ENCODE results near the gene ANTXR1. TPM values are rescaled to one million over a fixed set of nuclear protein-coding genes. Genes with fewer than 3 reads are reported as not detected.
"Not testable (repeated sequence)": the region's sequence is repeated elsewhere in the genome, so short reads cannot be mapped to it uniquely, and the experiment has no call there.

The ANTXR1 gene
- total RNA-seq, 1 donor from 2014 or later, result 89.9 TPM

GRCh38 chr2:69168144-69168813, 155.3 kb downstream of the ANTXR1 start:
- ATAC-seq, result no peak
- intact Hi-C loops (cut with DNase I), result no loop called here
- no peak for DNase-seq (ENCODE audit: low spot score)

GRCh38 chr2:69168950-69169654, 156.1 kb downstream of the ANTXR1 start:
- intact Hi-C loops (cut with DNase I), result no loop called here
- DNase-seq (ENCODE audit: low spot score), result no peak
- no peak for ATAC-seq

DNA sequence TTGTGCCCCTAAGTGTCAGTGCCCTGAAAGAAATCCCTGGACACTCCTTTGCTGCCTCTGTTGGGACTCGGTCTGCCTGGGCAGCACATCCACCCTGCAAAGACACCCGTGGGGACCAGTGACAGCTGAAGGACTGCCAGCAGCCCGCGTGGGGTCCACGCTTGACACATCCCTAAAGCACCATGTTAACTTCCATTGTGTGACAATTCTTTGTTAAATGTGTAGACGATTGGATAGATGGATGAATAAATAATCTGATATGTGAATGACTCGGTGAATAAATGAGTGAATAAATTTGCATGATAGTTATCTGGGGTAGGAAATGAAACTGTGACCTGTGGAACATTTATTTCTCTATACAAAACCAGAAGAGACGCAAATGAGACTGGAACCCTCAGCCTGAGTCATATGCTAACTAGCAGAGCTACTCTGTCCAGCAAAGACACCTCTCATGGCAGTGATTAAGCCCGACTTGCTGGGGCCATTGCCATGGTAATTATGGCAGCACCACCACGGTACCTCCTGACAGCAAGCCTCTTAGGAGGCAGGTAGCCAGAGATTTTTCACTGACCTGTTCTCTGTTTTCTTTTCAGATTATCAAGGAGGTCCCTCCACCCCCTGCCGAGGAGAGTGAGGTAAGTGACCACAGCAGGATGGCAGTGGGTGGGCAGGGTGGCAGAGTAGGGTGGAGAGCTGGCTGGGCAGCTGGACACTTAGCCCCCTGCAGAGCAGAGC, 156.8 kb downstream of the ANTXR1 start:
- intact Hi-C loops (cut with DNase I), result no loop called here
- no peak for DNase-seq (ENCODE audit: low spot score)
- no peak for ATAC-seq

DNA sequence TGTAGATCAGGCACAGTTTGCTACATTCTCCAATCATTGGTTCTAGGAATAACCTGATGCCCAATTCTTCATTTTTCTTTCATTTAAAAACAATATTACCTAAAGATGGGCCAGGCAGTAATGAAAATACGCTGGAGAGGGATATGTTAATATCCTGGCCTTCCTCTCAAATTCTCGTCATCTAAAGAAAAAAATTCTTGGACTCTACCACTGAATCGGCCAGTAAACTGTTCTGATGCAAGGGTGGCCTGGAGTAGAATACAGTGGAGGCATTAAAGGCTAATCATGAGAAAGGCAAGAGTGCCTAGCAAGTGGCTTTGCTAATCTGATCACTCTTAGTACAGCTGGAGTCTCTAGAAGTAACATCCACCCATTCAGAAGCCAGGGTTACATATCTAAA, 157.7 kb downstream of the ANTXR1 start:
- ATAC-seq, result no peak
- intact Hi-C loops (cut with DNase I), result no loop called here
- no peak for DNase-seq (ENCODE audit: low spot score)

DNA sequence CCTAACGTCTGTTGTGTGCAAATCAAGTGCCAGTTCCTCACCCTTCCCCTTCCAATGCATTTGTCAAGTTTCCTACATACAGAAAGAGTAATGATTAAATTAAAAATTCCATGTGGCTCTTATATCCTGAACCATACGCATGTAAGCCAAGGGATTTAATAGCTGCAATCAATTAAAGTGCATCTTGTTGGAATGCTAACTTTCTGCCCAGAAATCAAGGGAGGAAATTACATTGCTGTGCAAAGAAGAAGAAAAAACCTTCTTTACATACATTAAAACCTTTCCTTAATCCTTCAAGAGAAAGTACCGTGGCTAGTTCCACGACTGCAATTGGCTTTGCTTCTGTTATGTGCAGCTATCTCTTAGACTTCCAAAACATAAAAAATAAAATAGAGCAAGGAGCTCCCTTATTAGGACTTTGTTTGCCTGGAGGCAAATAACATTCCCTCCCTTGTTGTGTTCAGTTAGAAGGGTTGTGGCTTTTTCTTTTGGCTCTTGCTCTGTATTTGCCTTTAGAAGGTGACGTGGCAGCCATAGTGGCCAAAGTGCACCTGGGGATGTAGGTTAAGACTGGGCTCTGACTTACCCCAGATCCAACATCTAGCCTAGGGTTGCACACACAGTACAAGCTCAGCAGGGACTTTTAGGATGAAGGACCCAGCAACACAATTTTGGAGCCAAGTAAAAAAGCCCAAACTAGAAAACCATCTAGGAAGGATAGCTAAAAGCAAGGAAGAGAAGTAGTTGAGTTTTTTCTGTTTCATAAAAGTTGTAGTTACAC, 158.3 kb downstream of the ANTXR1 start:
- DNase-seq (ENCODE audit: low spot score), result no peak
- ATAC-seq, result no peak
- intact Hi-C loops (cut with DNase I), result no loop called here

DNA sequence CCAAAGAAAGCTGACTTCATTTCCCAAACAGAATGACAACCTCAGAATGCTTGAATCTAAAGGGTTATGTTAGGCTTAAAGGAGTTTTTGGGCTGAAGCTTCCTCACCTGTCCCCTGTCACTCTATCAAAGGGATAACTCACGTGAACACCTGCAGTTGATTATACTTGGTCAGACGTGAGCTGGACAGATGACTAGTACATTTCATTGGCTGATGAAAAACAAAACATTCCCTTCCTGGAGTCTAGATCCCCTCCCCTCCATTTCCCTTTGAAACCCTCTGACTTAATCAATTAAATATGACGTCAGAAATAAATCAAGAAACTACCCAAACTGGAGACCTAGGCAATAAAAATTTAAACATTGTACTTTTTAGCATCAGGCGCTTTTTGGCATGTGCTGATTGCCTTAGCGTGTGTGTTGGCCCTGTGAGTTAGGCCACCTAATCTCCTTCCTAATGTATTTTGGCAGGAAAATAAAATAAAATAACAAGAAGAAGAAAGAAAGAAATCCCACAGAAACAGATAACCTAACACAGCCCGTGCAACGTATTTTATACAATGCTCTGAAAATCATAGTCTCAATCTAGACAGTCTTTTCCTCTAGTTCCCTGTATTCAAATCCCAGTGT, 159.0 kb downstream of the ANTXR1 start:
- intact Hi-C loops (cut with DNase I), result no loop called here
- ATAC-seq (no peak), DNase-seq (ENCODE audit: low spot score) (no peak)

DNA sequence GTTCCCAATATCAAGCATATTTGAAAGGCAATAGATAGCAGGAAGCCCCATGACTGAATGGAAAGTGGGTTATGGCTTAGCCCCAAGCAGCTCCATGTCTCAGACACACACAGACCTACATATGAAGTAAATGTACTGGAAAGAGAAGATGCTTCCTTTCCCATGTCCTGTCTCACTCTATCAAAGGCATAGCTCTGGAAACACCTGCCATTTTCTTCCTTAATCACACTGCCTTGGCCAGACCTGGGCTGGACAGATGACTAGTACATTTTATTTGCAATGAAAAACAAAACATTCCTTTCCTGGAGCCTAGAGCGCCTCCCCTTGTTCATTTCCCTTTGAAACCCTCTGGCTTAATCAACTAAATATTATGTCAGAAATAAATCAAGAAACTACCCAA, 160.7 kb downstream of the ANTXR1 start:
- intact Hi-C loops (cut with DNase I), result no loop called here
- ATAC-seq, result no peak
- DNase-seq (ENCODE audit: low spot score), result no peak

- DNase-seq (ENCODE audit: low spot score); ATAC-seq; intact Hi-C loops (cut with DNase I): not testable (repeated sequence)
These were observed 161.2 kb downstream of the ANTXR1 start for GRCh38 chr2:69174211-69174610.

DNA sequence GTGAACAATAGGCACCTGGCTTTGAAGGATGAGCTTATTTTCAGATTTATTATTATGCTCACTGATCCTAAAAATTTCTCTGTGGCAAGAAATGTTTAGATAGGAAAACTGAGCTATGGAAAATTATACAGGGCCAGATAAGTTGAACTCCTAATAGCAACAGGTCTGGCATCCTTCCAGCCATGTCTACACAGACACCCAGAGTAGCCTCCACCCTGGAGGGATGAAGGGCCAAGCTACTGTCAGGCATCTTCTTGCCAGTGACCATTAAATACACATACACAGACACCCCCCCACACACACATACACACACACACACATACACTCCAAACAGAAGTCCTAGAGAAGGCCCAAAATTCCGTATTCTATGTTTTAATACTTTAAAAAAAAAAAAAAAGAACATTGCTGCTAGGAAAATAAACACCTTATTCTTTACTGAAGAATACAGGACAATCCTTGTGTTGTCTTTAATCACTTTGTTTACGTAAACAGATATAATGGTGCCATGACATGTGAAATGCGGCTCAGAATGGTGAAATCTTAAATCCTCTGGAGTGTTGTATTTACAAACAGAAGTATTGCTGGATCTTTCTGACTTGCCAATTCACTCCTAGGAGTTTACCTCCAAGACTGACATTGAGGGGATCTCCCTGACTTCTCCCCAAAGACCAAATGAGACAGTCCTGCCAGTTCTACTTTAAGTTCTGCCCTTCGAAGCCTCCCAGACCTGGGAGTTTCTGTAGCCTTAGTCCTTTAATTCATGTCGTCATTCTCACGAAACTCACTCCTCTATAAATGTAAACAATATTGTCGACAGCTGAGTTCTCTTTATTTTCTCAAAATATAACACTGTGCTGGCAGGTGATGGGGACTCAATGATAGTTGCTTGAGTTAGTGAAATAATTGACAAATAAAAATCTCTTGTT, 163.1 kb downstream of the ANTXR1 start:
- DNase-seq (ENCODE audit: low spot score) (no peak), ATAC-seq (no peak)
- intact Hi-C loops (cut with DNase I), result no loop called here

DNA sequence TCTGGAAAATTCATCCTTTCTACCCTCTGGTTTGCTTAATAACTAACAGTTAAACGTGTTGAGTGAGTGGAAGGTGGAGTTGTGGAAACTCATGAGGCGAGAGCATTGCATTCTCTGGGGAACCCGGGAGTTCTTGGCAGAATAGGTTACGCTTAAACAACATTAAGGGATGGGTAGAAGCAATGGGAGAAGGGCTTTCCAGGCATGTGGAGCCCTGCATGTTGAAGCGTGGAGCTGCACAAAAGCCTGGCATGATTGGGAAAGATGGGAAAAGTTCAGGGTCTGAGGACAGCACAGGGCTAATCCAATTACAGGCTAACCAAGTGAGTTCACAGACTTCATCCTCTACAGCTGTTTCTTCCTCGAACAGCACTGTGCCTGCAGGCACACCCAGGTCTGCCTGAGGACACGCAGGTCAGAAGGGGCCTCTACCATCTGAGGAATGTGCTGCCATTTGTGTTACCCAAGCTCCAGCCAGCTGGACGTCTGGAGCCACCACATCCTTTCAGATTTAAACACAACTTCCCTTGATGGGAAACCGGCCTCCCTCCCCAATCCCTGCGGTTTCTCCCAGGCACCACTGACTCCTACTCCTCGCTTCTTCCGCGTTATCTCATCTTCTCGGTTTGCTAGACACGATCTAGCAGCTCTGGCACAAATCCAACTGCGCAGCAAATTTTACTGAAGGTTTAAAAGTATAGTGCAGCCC, 164.2 kb downstream of the ANTXR1 start:
- DNase-seq (ENCODE audit: low spot score) (peak; percentile 79), ATAC-seq (peak; percentile 62)
- intact Hi-C loops (cut with DNase I), result no loop called here

GRCh38 chr2:69177785-69178636, 165.0 kb downstream of the ANTXR1 start:
- intact Hi-C loops (cut with DNase I), result no loop called here
- peak; percentile 92 for DNase-seq (ENCODE audit: low spot score)
- ATAC-seq, result peak; percentile 96

GRCh38 chr2:69178756-69179155, 165.8 kb downstream of the ANTXR1 start:
- no peak for DNase-seq (ENCODE audit: low spot score)
- no peak for ATAC-seq
- intact Hi-C loops (cut with DNase I), result no loop called here

DNA sequence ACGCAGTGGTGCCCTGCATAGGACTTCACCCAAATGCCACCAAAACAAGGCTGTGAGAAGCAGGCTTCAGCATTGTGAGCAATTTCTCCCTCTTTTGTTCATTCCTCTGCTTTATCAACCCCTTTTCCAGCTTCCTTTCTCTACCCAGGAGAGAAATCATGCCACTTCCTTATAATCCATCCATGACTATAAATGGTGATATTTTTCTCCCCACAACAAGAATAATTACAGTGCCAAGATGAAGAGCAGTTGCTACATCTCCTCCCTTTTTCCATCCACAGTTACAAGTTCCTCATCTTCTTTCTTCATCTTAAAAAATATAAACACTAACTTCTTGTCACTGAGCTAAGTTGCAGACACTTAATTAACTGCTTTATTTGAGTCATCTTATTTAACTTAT, 167.2 kb downstream of the ANTXR1 start:
- intact Hi-C loops (cut with DNase I), result no loop called here
- ATAC-seq, result no peak
- DNase-seq (ENCODE audit: low spot score), result no peak

DNA sequence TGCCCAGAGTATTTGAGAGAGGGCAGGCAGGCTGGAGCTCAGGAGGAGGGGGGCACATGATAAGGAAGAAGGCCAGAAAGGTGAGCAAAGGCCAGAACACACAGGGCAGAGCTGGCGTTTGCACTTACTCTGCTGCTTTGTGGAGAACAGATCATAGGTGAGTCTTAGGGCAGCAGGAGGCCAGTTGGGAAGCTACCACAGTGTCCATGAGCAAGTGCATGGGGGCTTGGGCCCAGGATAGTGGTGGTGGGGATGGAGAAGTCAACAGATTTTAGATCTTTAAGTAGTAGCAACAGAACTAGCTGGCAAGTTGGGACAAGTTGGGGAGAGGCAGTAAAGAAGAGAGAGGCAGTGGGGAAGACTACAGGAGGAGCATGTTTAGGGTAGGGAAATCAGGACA, 168.0 kb downstream of the ANTXR1 start:
- no peak for DNase-seq (ENCODE audit: low spot score)
- no peak for ATAC-seq
- intact Hi-C loops (cut with DNase I), result no loop called here

GRCh38 chr2:69181806-69182427, 168.9 kb downstream of the ANTXR1 start:
- intact Hi-C loops (cut with DNase I), result no loop called here
- DNase-seq (ENCODE audit: low spot score) (no peak), ATAC-seq (no peak)

DNA sequence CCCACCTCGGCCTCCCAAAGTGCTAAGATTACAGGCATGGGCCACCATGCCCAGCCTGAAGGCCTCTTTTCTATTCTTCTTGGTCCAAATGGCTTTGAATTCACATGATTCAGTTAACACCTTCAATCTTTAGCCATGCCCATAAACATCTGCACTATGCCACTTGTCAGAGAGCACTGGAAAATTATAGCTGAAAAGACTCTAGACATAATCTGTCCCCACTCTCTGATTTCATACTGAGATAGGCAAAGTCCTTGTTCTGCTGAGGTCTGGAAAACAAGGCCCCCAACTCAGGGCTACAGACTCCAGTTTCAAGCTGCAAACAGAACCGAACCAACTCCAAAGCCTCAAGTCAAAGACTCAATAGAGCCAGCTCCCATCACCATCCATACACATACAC, 170.7 kb downstream of the ANTXR1 start:
- intact Hi-C loops (cut with DNase I), result no loop called here
- DNase-seq (ENCODE audit: low spot score), result no peak

More for the DNA sequence above, 170.7 kb downstream of the ANTXR1 start:
- ATAC-seq, result no peak

Measured in sciatic nerve (tissue), 2 donors.